ENCODE results near the gene DDX54.

DNA sequence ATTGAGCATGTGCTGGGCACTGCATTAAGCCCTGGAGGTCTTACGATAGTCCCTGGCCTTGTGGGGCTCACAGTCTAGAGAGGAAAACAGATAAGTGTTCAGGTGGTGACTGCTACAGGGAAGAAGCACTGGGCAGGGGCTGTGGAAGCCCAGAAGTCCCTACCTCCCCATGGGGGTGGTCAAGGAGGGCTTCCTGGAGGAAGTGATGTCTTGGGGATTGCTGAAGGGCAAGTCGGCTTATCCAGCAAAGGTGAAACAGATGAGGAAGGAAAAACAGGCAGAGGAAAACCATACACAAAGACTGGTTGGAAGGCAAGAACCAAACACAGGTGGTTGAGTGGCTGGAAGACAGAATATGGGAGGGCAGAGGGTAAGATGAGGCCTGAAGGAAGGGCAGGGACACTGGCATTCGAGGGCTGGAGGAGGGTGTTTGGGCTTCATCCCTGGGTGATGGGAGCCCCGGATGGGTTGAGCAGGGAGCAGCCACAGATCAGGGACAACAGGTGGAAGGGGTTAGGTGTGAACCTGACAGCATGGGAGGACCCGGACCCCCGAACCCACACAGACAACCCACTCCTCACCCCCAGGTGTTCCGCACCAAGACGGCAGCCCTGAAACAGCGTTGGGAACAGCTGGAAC, 33.0 kb downstream of the DDX54 start:
- TF ChIP-seq CTCF (IDR thresholded peaks at IDR 0.05; ENCODE audit: insufficient read depth, low read depth, low read length) (no peak), EZH2 (IDR thresholded peaks at IDR 0.05; ENCODE audit: insufficient read depth, low read length) (no peak)

Measured in astrocyte (in vitro differentiated cells and primary cell).